SK-N-SH (cell line): ENCODE results near the gene SNRNP200. TPM values are rescaled to one million over a fixed set of nuclear protein-coding genes. Genes with fewer than 3 reads are reported as not detected.

Source experiments
- CTCF ChIA-PET: fragments of 300-600, 350-600 bp; formaldehyde crosslinking; extraction: SDS; loops from one replicate; lab custom pipeline; 2021; lab: Yijun Ruan, JAX
- POLR2A ChIA-PET: fragments of 350-600 bp; sonication (Branson Sonifier 250); formaldehyde crosslinking; extraction: SDS; loops from one replicate; lab custom pipeline; 2020; ENCODE audit warnings: antibody characterized with exemption, inconsistent platforms; lab: Yijun Ruan, JAX
- DNase-seq: peaks from one replicate; pipeline ENCODE4 v3.0.0; 2012
- H2AFZ ChIP-seq: fragments of 200-600 bp; sonication (generic); 2 replicates; pipeline ENCODE4 v1.8.1; 2016; ENCODE audit warnings: antibody characterized with exemption, mild to moderate bottlenecking, low read depth
- H3F3A ChIP-seq: fragments of 200-600 bp; sonication (generic); replicated peaks from 2 replicates; pipeline ENCODE3; 2016; ENCODE audit warnings: antibody characterized with exemption, mild to moderate bottlenecking; ENCODE audit not compliant: insufficient read depth
- H3K27ac ChIP-seq, 2 experiments: fragments of 200-500 bp in 1 of 2; fragments of 200-600 bp in 1 of 2; sonication (Bioruptor generic) in 1 of 2; sonication (generic), shearing (Covaris generic) in 1 of 2; 2 replicates each; pipeline versions ENCODE4 v1.5.1 to v1.6.1; 2014 to 2016; ENCODE audit warnings: low read depth in 2 of 2, inconsistent platforms in 1 of 2, low read length in 1 of 2, mild to moderate bottlenecking in 1 of 2, mixed read lengths in 1 of 2
- H3K27me3 ChIP-seq: fragments of 200-600 bp; sonication (generic), shearing (Covaris generic); 2 replicates; pipeline ENCODE4 v1.6.1; 2016; ENCODE audit warnings: mixed run types; ENCODE audit not compliant: insufficient read depth
- H3K36me3 ChIP-seq, 2 experiments: fragments of 200-500 bp in 1 of 2; fragments of 200-600 bp in 1 of 2; sonication (Bioruptor generic) in 1 of 2; sonication (generic) in 1 of 2; replicated peaks in 1 of 2; 2 replicates each; pipeline versions ENCODE3 to v1.5.1; 2014 to 2016; ENCODE audit warnings: low read length in 1 of 2, mild to moderate bottlenecking in 1 of 2; ENCODE audit not compliant: insufficient read depth in 2 of 2, control insufficient read depth in 1 of 2
- H3K4me1 ChIP-seq, 2 experiments: fragments of 200-500 bp in 1 of 2; fragments of 200-600 bp in 1 of 2; sonication (Bioruptor generic) in 1 of 2; sonication (generic), shearing (Covaris generic) in 1 of 2; 2 replicates each; pipeline versions ENCODE4 v1.5.1 to v1.6.1; 2014 to 2016; ENCODE audit warnings: low read depth in 1 of 2, low read length in 1 of 2, mixed run types in 1 of 2; ENCODE audit not compliant: insufficient read depth in 2 of 2, control insufficient read depth in 1 of 2
- H3K4me2 ChIP-seq: fragments of 200-600 bp; sonication (generic), shearing (Covaris generic); 2 replicates; pipeline ENCODE4 v1.6.1; 2017; ENCODE audit warnings: mixed run types
- H3K4me3 ChIP-seq, 2 experiments: fragments of 200-500 bp in 1 of 2; fragments of 200-600 bp in 1 of 2; sonication (Bioruptor generic) in 1 of 2; sonication (generic), shearing (Covaris generic) in 1 of 2; 2 replicates each; pipeline versions ENCODE4 v1.5.1 to v1.8.1; 2014 to 2016; ENCODE audit warnings: low read depth in 2 of 2, inconsistent platforms in 1 of 2, low read length in 1 of 2, mild to moderate bottlenecking in 1 of 2, mixed read lengths in 1 of 2, moderate library complexity in 1 of 2
- H3K79me2 ChIP-seq: fragments of 200-600 bp; sonication (generic); 2 replicates; pipeline ENCODE4 v1.8.1; 2017; ENCODE audit warnings: mild to moderate bottlenecking; ENCODE audit not compliant: insufficient read depth
- H3K9ac ChIP-seq: fragments of 200-600 bp; sonication (generic); 2 replicates; pipeline ENCODE4 v1.6.1; 2017; ENCODE audit warnings: mixed run types
- H3K9me2 ChIP-seq: fragments of 200-600 bp; sonication (generic); 2 replicates; pipeline ENCODE4 v1.6.1; 2017; ENCODE audit warnings: mixed run types
- H3K9me3 ChIP-seq: fragments of 200-600 bp; sonication (generic); 2 replicates; pipeline ENCODE4 v1.6.1; 2017; ENCODE audit warnings: mixed run types, mild to moderate bottlenecking, moderate library complexity
- H4K20me1 ChIP-seq: fragments of 200-600 bp; sonication (generic); 2 replicates; pipeline ENCODE4 v1.6.1; 2017; ENCODE audit warnings: mild to moderate bottlenecking, mixed run types; ENCODE audit not compliant: insufficient read depth
- CTCF ChIP-seq: fragments of 200-600 bp; sonication (generic); IDR thresholded peaks from 2 replicates; pipeline ENCODE4 v1.6.1; 2017; ENCODE audit warnings: antibody characterized with exemption, mild to moderate bottlenecking, moderate library complexity
- EP300 ChIP-seq, 2 experiments: IDR thresholded peaks; 2 replicates each; pipeline versions ENCODE4 v1.4.0 to v1.6.1; 2012; ENCODE audit warnings: borderline replicate concordance in 1 of 2, low read depth in 1 of 2, low read length in 1 of 2
- EZH2phosphoT487 ChIP-seq: fragments of 200-600 bp; sonication (generic); IDR thresholded peaks from 2 replicates; pipeline ENCODE4 v1.6.1; 2017; ENCODE audit warnings: low read depth, mixed run types, mild to moderate bottlenecking, antibody characterized with exemption, moderate library complexity, borderline replicate concordance
- FOSL2 ChIP-seq: IDR thresholded peaks from 2 replicates; pipeline ENCODE4 v1.4.0; 2012; ENCODE audit warnings: low read depth, mild to moderate bottlenecking, moderate library complexity, borderline replicate concordance
- FOXJ3 ChIP-seq: sonication (generic); formaldehyde crosslinking; IDR thresholded peaks from 2 replicates; pipeline ENCODE4 v1.5.1; 2020; ENCODE audit warnings: mild to moderate bottlenecking, missing genetic modification reagents
- FOXM1 ChIP-seq: IDR thresholded peaks from 2 replicates; pipeline ENCODE4 v1.4.0; 2012; ENCODE audit warnings: low read depth, mild to moderate bottlenecking
- GABPA ChIP-seq: IDR thresholded peaks from 2 replicates; pipeline ENCODE4 v1.4.0; 2012; ENCODE audit warnings: low read depth, mild to moderate bottlenecking
- GATA2 ChIP-seq: sonication (generic); formaldehyde crosslinking; IDR thresholded peaks from 2 replicates; pipeline ENCODE4 v1.5.0; 2020; ENCODE audit warnings: mild to moderate bottlenecking, missing genetic modification reagents
- IRF3 ChIP-seq: fragments of 150-350 bp; IDR thresholded peaks from 2 replicates; pipeline ENCODE4 v1.6.1; 2016; ENCODE audit warnings: mild to moderate bottlenecking, low read depth, low read length
- JUND ChIP-seq: IDR thresholded peaks from 2 replicates; pipeline ENCODE4 v1.4.0; 2012
- MAX ChIP-seq: IDR thresholded peaks from 2 replicates; pipeline ENCODE4 v1.4.0; 2012; ENCODE audit warnings: low read depth
- MXI1 ChIP-seq: IDR thresholded peaks from 2 replicates; pipeline ENCODE4 v1.6.1; 2012; ENCODE audit warnings: mild to moderate bottlenecking, low read depth, low read length, improper control_type of control experiment
- RCOR1 ChIP-seq: fragments of 150-350 bp; IDR thresholded peaks from 2 replicates; pipeline ENCODE4 v1.6.1; 2017; ENCODE audit warnings: antibody characterized with exemption, low read length
- REST ChIP-seq: IDR thresholded peaks from 2 replicates; pipeline ENCODE4 v1.6.1; 2012; ENCODE audit warnings: mild to moderate bottlenecking, low read depth, low read length, moderate library complexity
- TAF1 ChIP-seq: IDR thresholded peaks from 2 replicates; pipeline ENCODE4 v1.6.1; 2012; ENCODE audit warnings: low read depth, mild to moderate bottlenecking, low read length, moderate library complexity, borderline replicate concordance
- TCF12 ChIP-seq: IDR thresholded peaks from 2 replicates; pipeline ENCODE4 v1.4.0; 2012
- TEAD4 ChIP-seq: IDR thresholded peaks from 2 replicates; pipeline ENCODE4 v1.4.0; 2012; ENCODE audit warnings: mild to moderate bottlenecking, borderline replicate concordance; ENCODE audit not compliant: insufficient read depth
- USF2 ChIP-seq: fragments of 150-350 bp; IDR thresholded peaks from 2 replicates; pipeline ENCODE4 v1.6.1; 2017; ENCODE audit warnings: antibody characterized with exemption, low read length, low read depth, borderline replicate concordance
- WGBS: methylation state at CpG from one replicate; pipeline ENCODE4 v1.1.6; 2017; ENCODE audit warnings: low lambda C conversion rate; 5-methylcytosine and 5-hydroxymethylcytosine counted together
- polyA plus RNA-seq, 3 experiments: library from polyadenylated mRNA; depleted of rRNA; stranded (reverse); fragments of >200 nt; gene quantifications; 2 replicates each; pipeline ENCODE4 v1.2.3, GENCODE V29; 2012

The SNRNP200 gene
- polyA plus RNA-seq, 1 of the 3 experiments (the other 2 are of a cell fraction): 165 TPM

GRCh38 chr2:96291751-96292150 lies 13.6 kb downstream of the SNRNP200 start (continued):
- no peak for TF ChIP-seq GABPA

GRCh38 chr2:96287273-96287856 lies 18.0 kb downstream of the SNRNP200 start:
- Histone ChIP-seq H3K9me2 (no peaks in the 10 kb centered on the region), H4K20me1 (no peaks in the 10 kb centered on the region), H3K4me1 (no peaks in the 10 kb centered on the region), H3F3A (no peaks in the 10 kb centered on the region), H3K9ac (no peak overlapping the region), H3K9me3 (no peaks in the 10 kb centered on the region), H3K27me3 (no peaks in the 10 kb centered on the region), H3K36me3 (peaks cover 80 to 95% of the 10 kb centered on the region in 2 experiments), H3K4me2 (no peak overlapping the region), H2AFZ (no peak overlapping the region), H3K27ac (no peak overlapping the region), H3K4me3 (no peak overlapping the region), H3K79me2 (no peaks in the 10 kb centered on the region)
- ChIA-PET CTCF (no interaction called here), POLR2A (no interaction called here)
- TF ChIP-seq EZH2phosphoT487 (no peak), IRF3 (no peak), JUND (no peak), FOXJ3 (CRISPR knock-in tag) (no peak), USF2 (no peak), TAF1 (no peak), GATA2 (CRISPR knock-in tag) (no peak), GABPA (no peak), MAX (no peak), TEAD4 (no peak), CTCF (no peak), MXI1 (no peak), RCOR1 (no peak), REST (no peak), TCF12 (no peak), EP300 (IDR thresholded peaks at IDR 0.05; ENCODE audit: borderline replicate concordance in 1 of 2, low read depth in 1 of 2, low read length in 1 of 2) (no peak), FOSL2 (no peak), FOXM1 (no peak)
- WGBS: 97% methylated on average over 6 of the region's 6 CpGs
- no peak for DNase-seq
